Motor neuron (in vitro differentiated cells): Measurements from ENCODE around the gene CASP10. TPM values are rescaled to one million over a fixed set of nuclear protein-coding genes. Genes with fewer than 3 reads are reported as not detected.
"Not testable (repeated sequence)": the region's sequence is repeated elsewhere in the genome, so short reads cannot be mapped to it uniquely, and the experiment has no call there.

Source experiments
- ATAC-seq, 8 experiments: fragments of 200-7000 bp; cut with Tn5 transposase; replicated peaks in 6 of 8; 2 replicates each; pipeline ENCODE4 v1.8.0; 2021; ENCODE audit warnings: mild to moderate bottlenecking in 8 of 8, moderate library complexity in 8 of 8
- H3K27ac ChIP-seq, 2 donors: fragments of 250-450 bp; sonication (Bioruptor Pico); 2 replicates each; pipeline ENCODE4 v1.9.0; 2021; ENCODE audit warnings: antibody characterized with exemption in 2 of 2, mild to moderate bottlenecking in 2 of 2, moderate library complexity in 1 of 2
- H3K4me1 ChIP-seq, 2 donors: fragments of 250-450 bp; sonication (Bioruptor Pico); replicated peaks in 1 of 2; 2 replicates each; pipeline ENCODE4 v1.6.1; 2021; ENCODE audit warnings: antibody characterized with exemption in 2 of 2, mild to moderate bottlenecking in 2 of 2, moderate library complexity in 1 of 2
- H3K4me3 ChIP-seq, 5 donors: fragments of 250-450 bp; sonication (Bioruptor Pico); 2 replicates each; pipeline ENCODE4 v1.9.0; 2021; ENCODE audit warnings: antibody characterized with exemption in 5 of 5, mild to moderate bottlenecking in 5 of 5, moderate library complexity in 4 of 5
- WGBS, 10 experiments: fragments of 450-650 bp; shearing (Covaris generic); methylation state at CpG; one replicate each; pipeline ENCODE4 v1.0.0; 2022; 5-methylcytosine and 5-hydroxymethylcytosine counted together
- in situ Hi-C, 9 experiments: fragments of 400-800 bp; cut with MboI; loops; one replicate each; pipeline ENCODE4 v1.15.0; 2021; ENCODE audit warnings: low sequenced_read_pairs in 9 of 9, low pct_unique_long_range_greater_than_20kb in 2 of 9; ENCODE audit not compliant: unreplicated experiment in 9 of 9
- total RNA-seq, 8 experiments: library from RNA; unstranded; fragments of 300-600 nt; gene quantifications; 2 replicates each; pipeline versions ENCODE4 v1.2.3 to v1.2.4, GENCODE V29; 2022

The CASP10 gene
- total RNA-seq, 8 experiments from 2014 or later = 0.05 to 11.9 (median 0.58) TPM

DNA sequence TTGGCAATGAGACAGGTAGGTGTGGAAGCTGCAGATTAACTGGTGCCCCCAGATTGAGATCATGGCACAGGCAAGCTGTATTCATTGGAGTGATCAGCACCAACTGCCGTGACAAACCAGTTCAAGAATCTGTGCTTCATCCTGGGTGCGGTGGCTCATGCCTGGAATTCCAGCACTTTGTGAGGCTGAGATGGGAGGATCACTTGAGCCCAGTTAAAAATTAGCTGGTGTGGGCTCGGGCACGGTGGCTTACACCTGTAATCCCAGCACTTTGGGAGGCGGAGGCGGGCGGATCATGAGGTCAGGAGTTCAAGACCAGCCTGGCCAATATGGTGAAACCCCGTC, 33.1 kb upstream of the CASP10 start:
- H3K4me1 ChIP-seq = peaks cover 9 to 12% of the 10 kb centered on the region in 2 donors
- not testable (repeated sequence) for ATAC-seq, H3K27ac ChIP-seq, H3K4me3 ChIP-seq
- 92 to 100% (median 100%) methylated on average over 1 to 5 of the region's 8 CpGs; no CpG with 5 or more reads in 6 of the 10 experiments for WGBS, 10 experiments
- in situ Hi-C loops = loop anchor here in 2 of 9 experiments (25.0 kb wide), 1 partner anchor 237 kb away; no protein-coding TSS in a partner anchor

DNA sequence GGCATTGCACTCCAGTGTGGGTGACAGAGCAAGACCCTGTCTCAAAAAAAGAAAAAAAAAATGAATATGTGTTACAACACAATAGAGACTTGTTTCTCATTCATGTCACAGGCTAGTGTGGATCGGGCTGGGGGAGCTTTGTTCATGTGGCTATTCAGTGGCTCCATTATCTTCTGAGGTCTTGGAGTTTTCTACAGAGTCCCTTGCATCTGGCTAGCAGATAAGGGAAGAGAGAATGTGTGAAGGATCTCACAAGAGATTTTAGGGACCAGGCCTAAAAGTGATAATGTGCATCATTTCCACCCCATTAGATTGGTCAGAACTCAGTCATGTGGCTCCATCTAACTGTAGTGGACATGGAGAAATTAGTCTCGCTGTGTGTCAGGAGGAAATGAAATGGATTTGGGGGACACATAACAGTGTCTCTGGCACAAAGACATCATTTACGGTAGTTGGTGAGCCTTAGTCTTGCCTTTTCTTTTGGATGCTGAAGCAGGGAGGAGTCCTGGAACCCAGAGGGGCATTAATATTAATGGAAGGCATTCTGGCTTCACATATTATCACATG, 32.4 kb upstream of the CASP10 start:
- WGBS, 10 experiments = 86 to 100% (median 100%) methylated on average over 1 to 3 of the region's 3 CpGs; no CpG with 5 or more reads in 2 of the 10 experiments
- Histone ChIP-seq H3K27ac (no peak overlapping the region), H3K4me3 (no peak overlapping the region), H3K4me1 (peaks cover 9 to 12% of the 10 kb centered on the region in 2 donors)
- ATAC-seq = peak in 2 of 8 experiments; percentile 7 to 9
- in situ Hi-C loops = loop anchor here in 2 of 9 experiments (25.0 kb wide), 1 partner anchor 238 kb away; no protein-coding TSS in a partner anchor

DNA sequence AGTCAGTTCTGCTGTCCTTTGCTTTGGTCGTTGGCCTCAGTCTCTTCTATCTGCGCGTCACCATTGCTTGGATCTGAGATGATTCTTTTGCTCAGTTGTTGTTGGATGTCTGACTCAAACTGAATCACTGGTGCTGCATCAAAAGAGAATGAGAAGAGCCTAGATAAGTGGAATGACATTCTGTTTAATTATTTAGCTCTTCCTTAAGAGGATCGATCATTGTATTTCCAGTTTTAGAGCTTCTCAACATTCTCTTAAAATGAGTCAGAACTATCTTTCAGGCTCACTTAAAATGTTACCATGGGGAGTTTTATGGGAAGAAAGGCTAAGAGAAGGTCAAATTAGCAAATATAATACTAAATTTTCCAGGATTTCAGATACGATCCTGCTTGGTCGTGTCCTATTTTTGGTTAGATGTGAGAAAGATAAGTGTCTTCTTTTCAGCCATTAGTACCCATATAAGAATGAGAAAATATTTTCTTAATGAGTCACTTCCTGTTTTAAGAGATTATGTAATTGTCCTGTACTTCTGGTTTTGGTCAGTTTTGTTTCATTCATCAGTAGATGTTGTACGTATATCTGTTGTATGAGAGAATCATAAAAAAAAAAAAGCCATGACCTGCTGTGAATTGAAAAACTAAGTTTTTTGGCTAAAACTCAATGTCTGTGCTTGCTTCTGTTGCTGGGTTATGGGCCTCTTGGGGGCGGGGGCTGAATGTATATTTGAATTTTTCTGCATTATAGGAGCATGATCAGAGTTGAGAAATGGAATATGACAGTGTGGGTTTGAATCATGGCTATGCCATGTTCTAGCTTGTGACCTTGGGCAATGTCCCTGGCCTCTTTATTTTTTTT, 31.6 kb upstream of the CASP10 start:
- peaks cover 9 to 12% of the 10 kb centered on the region in 2 donors for H3K4me1 ChIP-seq
- no peak overlapping the region for H3K27ac ChIP-seq
- in situ Hi-C loops = loop anchor here in 2 of 9 experiments (25.0 kb wide), 1 partner anchor 239 kb away; no protein-coding TSS in a partner anchor
- peak in 3 of 8 experiments; percentile 17 to 69 (median 61) for ATAC-seq
- no peak overlapping the region for H3K4me3 ChIP-seq
- WGBS, 10 experiments = 18 to 98% (median 80%) methylated on average over 2 to 8 of the region's 8 CpGs

DNA sequence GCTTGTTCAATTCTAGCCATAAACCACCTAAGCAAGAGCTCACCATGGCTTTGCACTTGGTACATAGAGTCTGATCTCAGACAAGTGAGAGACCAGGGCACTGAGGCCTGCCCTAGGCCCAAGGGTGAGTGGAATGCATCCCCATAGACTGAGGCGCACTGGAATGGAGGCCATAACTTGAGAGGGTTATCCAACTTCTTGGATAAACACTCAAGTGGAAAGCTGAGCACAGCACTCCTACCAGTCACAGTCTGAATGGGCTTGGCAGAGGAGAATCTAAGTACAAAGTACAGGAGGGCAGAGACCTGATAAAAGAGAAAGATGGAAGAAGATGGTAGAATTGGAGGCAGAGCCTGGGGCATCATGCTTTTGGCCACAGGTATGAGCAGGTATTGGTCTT, 30.4 kb upstream of the CASP10 start:
- no peak for ATAC-seq
- Histone ChIP-seq H3K4me3 (no peak overlapping the region), H3K4me1 (peaks cover 9 to 12% of the 10 kb centered on the region in 2 donors), H3K27ac (no peak overlapping the region)
- 100% methylated on average over 1 of the region's 1 CpG; no CpG with 5 or more reads in 6 of the 10 experiments for whole genome bisulfite sequencing, 10 experiments
- in situ Hi-C loops = loop anchor here in 2 of 9 experiments (25.0 kb wide), 1 partner anchor 240 kb away; no protein-coding TSS in a partner anchor

DNA sequence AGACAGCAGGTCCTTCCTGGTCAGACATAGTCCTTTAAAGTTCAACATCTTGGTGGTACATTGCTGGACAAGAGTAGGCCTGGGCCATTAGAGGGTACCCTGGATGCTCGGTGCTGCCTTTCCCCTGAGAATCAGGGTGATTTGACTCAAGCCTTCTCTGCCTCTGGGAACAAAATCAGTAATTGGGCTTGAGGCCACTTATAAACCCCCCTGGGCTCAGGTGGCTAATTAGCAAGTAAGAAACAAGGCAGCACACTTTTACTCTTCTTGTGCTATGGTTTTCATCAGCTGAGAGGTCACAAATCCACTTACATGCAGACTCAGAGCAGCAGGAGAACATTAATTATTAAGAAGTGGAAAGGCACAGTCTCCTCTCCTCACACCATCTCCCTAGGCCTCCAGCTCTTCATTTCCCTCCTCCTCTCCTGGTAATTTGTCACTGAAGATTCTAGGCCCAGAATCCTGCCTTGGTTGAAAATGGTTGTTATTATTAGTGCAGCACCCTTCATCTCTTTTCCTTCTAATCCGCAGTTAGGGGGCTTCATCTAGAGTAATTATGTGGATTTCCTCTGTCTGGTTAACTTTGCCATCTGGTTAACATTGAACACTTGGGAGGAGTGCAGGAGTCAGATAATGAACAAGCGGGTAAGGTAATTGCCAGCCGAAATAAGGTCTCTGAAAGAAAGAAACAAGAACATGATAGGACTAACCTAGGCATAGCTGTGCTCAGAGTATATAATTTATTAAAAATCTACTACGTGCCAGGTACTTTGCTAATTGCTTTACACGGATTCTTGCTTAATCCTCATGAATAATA, 29.7 kb upstream of the CASP10 start:
- in situ Hi-C loops = loop anchor here in 2 of 9 experiments (25.0 kb wide), 1 partner anchor 241 kb away; no protein-coding TSS in a partner anchor
- ATAC-seq = peak in 5 of 8 experiments; percentile 23 to 59 (median 41)
- no peak overlapping the region for H3K4me3 ChIP-seq
- 62 to 100% (median 91%) methylated on average over 1 to 5 of the region's 6 CpGs; no CpG with 5 or more reads in 1 of the 10 experiments for WGBS, 10 experiments
- peak overlapping the region in 1 of 2 donors; percentile 51 for H3K27ac ChIP-seq
- H3K4me1 ChIP-seq = peaks cover 11 to 16% of the 10 kb centered on the region in 2 donors

DNA sequence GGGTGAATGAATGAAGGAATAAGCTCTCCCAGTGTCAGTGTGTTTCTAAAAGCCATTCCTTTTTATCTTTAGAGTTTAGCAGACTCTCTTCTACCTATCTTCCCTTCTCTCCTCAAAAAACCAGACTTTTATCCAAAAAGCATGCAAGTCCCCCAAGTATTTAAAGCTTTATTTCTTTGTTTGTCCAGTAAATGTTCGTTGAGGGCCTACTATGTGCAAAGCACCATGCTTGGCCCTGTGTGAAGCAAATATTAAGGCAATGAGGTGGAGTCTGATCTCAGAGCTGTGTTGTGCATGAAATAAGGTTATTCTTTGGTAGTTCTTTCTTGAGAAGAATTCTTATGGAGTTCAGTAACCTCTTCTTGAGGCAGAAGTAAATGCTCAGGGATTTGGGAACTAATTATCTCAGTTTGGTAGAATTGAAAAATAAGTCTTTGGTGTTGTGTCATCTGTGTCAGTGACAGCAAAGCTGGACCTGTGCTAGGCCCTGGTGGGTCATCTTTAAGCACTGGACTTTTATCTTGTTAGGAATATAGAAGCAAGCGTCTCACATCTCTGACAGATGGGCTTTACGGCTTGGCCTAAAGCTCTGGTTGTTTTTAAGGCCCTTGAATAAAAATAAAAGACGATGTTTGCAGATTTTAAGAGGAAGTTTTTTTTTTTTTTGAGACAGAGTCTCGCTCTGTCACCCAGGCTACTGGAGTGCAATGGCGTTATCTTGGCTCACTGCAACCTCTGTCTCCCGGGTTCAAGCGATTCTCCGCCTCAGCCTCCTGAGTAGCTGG, 28.1 kb upstream of the CASP10 start:
- Histone ChIP-seq H3K27ac (no peak overlapping the region), H3K4me1 (peaks cover 6 to 10% of the 10 kb centered on the region in 2 donors), H3K4me3 (no peak overlapping the region)
- in situ Hi-C loops = loop anchor here in 2 of 9 experiments (25.0 kb wide), 1 partner anchor 243 kb away; no protein-coding TSS in a partner anchor
- 33 to 93% (median 86%) methylated on average over 1 to 9 of the region's 9 CpGs; no CpG with 5 or more reads in 3 of the 10 experiments for WGBS, 10 experiments
- ATAC-seq = no peak

DNA sequence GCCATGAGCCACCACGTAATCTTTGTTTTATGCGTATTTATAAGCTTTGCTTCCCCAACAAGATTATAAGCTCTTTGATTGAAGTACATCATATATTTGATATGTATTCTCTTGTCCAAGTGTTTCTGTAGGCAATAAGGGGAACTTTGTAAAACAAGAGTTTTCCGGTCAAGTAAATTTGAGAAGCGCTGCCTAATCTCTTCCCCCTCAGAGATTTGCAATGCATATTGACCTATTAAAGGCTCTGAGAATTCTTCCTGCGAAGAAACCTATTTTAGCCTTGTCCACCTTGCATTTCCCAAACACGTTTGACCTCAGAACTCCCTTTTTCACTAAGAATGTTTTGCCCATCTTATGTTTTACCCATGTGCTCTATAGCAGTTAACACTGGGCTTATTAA, 26.9 kb upstream of the CASP10 start:
- ATAC-seq = no peak
- Histone ChIP-seq H3K27ac (no peak overlapping the region), H3K4me1 (peaks cover 6 to 10% of the 10 kb centered on the region in 2 donors), H3K4me3 (no peak overlapping the region)
- 77 to 100% (median 89%) methylated on average over 3 to 6 of the region's 6 CpGs for WGBS, 10 experiments
- in situ Hi-C loops = loop anchor here in 2 of 9 experiments (25.0 kb wide), 1 partner anchor 244 kb away; no protein-coding TSS in a partner anchor

DNA sequence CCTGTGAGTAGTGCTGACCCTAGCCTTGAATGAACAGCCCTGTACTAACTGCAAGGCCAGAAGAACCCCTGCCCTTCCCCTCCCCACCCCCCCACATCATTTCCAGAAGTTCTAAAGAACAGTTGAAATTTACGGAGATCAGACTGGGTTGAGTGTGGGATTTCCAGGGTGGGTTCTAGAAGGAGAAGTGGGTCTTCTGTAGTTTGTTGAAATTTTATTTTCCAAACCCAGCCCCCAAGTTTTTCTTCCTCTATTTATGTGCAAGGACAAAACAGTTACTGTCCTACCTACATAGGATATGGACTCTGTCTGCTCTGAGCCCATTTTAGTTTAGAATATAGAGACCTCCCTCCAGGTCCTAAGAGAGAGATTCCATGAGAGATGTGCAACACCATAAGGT, 26.3 kb upstream of the CASP10 start:
- ATAC-seq = no peak
- WGBS, 10 experiments = 86 to 100% methylated on average over 1 of the region's 1 CpG; no CpG with 5 or more reads in 8 of the 10 experiments
- no peak overlapping the region for H3K4me3 ChIP-seq
- in situ Hi-C loops = loop anchor here in 2 of 9 experiments (25.0 kb wide), 1 partner anchor 244 kb away; no protein-coding TSS in a partner anchor
- H3K27ac ChIP-seq = no peak overlapping the region
- peaks cover 6 to 10% of the 10 kb centered on the region in 2 donors for H3K4me1 ChIP-seq

DNA sequence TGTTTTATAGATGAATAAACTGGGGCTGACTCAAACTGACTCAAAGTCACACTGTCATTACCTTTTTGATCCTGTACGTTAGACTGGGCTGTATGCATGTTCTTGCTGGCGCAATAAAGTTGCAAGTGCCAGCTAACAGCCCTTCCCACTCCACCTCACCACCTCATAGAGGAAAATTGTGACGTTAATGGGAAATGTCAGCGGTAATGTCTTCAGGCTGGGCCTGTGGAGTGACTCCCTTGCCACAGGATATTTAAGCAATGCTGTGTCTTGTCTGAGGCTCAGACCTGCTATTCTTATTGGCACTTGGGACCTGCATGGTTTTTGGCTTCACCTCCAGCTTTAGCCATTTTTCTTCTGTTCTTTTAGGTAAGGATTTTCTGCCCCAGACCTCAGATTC, 25.2 kb upstream of the CASP10 start:
- no peak for ATAC-seq
- H3K4me3 ChIP-seq = no peak overlapping the region
- 63 to 96% (median 78%) methylated on average over 2 to 4 of the region's 4 CpGs; no CpG with 5 or more reads in 3 of the 10 experiments for WGBS, 10 experiments
- H3K27ac ChIP-seq = no peak overlapping the region
- in situ Hi-C loops = loop anchor here in 2 of 9 experiments (25.0 kb wide), 1 partner anchor 245 kb away; no protein-coding TSS in a partner anchor
- H3K4me1 ChIP-seq = peaks cover 6 to 10% of the 10 kb centered on the region in 2 donors

DNA sequence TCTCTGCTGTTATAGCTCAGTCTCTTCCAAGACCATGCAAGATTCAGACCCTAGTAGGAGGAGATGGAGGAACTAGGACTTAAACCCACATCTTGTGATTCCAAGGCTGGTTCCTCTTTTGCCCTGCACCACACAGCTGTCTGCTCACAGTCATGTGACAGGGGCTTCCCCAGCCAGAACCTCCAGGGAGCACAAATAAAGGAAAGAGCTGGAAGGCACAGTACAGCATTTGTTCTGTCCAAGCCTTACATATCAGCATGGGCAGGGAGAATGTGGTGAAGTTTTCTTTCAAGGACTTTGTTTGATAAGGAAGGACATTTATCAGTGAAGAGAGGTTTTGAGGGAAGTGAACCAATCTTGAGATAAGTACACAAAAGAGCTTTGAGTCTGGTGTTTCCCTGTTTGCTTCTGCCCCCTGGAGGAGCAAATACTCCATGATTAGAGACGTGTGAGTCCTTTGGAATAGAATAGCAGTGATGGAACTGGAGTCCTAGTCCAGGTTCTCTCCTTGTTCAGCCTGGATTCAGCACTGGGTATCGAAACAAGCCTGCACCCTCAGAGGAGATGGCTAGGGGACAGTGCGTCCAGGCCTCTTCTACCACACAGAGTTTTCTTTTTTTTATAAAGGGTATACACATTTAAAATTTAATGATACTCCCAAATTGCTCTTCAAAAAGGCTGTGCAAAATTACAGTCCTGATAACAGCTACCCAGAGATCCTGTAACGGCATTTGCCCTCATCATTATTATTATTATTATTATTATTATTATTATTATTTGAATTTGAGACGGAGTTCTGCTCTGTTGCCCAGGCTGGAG, 24.6 kb upstream of the CASP10 start:
- Histone ChIP-seq H3K27ac (no peak overlapping the region), H3K4me3 (no peak overlapping the region), H3K4me1 (peaks cover 3 to 9% of the 10 kb centered on the region in 2 donors)
- in situ Hi-C loops = loop anchor here in 2 of 9 experiments (25.0 kb wide), 1 partner anchor 246 kb away; no protein-coding TSS in a partner anchor
- ATAC-seq = peak; percentile 65 to 98 (median 92)
- WGBS, 10 experiments = 0 to 100% (median 50%) methylated on average over 1 to 4 of the region's 5 CpGs; no CpG with 5 or more reads in 3 of the 10 experiments

DNA sequence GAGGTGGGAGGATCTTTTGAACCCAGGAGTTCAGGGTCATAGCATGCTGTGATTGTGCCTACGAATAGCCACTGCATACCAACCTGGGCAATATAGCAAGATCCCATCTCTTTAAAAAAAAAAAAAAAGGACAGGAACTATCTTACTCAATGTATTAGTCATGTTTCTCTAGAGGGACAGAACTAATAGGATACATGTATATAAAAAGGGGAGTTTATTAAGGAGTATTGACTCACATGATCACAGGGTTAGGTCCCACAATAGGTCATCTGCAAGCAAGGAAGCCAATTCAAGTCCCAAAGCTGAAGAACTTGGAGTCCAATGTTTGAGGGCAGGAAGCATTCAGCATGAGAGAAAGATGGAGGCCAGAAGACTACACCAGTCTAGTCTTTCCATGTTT, 18.8 kb upstream of the CASP10 start:
- Histone ChIP-seq H3K27ac (no peak overlapping the region), H3K4me1 (no peaks in the 10 kb centered on the region), H3K4me3 (no peak overlapping the region)
- 40 to 100% (median 100%) methylated on average over 1 of the region's 1 CpG; no CpG with 5 or more reads in 5 of the 10 experiments for WGBS, 10 experiments
- in situ Hi-C loops = loop anchor here in 2 of 9 experiments (25.0 kb wide), 1 partner anchor 252 kb away; no protein-coding TSS in a partner anchor
- no peak for ATAC-seq
